Keratinocyte (primary cell): ENCODE data around the gene TPTE.
"Not testable (repeated sequence)": the region's sequence is repeated elsewhere in the genome, so short reads cannot be mapped to it uniquely, and the experiment has no call there.

Experiments used
- EZH2 ChIP-seq: IDR thresholded peaks from one replicate; pipeline ENCODE4 v1.6.1; 2012; ENCODE audit warnings: inconsistent platforms, mild to moderate bottlenecking, low read length, moderate library complexity
- TF ChIP-seq, protein P1 (sequence below), 3 experiments: IDR thresholded peaks in 1 of 3; conservative IDR thresholded peaks in 1 of 3; optimal IDR thresholded peaks in 1 of 3; 2 replicates in 2 of 3; 3 replicates in 1 of 3; pipeline versions ENCODE3 to v1.5.1; 2011; ENCODE audit warnings: low read length in 3 of 3, mild to moderate bottlenecking in 3 of 3, moderate library complexity in 2 of 3, control low read depth in 1 of 3, inconsistent platforms in 1 of 3; ENCODE audit not compliant: insufficient read depth in 2 of 3; ENCODE audit errors: extremely low read depth in 1 of 3

- TF ChIP-seq, protein P1, sequence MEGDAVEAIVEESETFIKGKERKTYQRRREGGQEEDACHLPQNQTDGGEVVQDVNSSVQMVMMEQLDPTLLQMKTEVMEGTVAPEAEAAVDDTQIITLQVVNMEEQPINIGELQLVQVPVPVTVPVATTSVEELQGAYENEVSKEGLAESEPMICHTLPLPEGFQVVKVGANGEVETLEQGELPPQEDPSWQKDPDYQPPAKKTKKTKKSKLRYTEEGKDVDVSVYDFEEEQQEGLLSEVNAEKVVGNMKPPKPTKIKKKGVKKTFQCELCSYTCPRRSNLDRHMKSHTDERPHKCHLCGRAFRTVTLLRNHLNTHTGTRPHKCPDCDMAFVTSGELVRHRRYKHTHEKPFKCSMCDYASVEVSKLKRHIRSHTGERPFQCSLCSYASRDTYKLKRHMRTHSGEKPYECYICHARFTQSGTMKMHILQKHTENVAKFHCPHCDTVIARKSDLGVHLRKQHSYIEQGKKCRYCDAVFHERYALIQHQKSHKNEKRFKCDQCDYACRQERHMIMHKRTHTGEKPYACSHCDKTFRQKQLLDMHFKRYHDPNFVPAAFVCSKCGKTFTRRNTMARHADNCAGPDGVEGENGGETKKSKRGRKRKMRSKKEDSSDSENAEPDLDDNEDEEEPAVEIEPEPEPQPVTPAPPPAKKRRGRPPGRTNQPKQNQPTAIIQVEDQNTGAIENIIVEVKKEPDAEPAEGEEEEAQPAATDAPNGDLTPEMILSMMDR (optimal IDR thresholded peaks at IDR 0.05 in 1 of 3, IDR thresholded peaks at IDR 0.05 in 1 of 3, conservative IDR thresholded peaks at IDR 0.05 in 1 of 3; ENCODE audit: extremely low read depth in 1 of 3, insufficient read depth in 2 of 3, low read length in 3 of 3) = not testable (repeated sequence)
- TF ChIP-seq EZH2 = not testable (repeated sequence)
Observed at GRCh38 chr21:10616061-10616460, 94.7 kb downstream of the TPTE start.
